ENCODE results near the gene KCNC4. TPM values are rescaled to one million over a fixed set of nuclear protein-coding genes. Genes with fewer than 3 reads are reported as not detected.

Gene KCNC4
- total RNA-seq = 1 to 10 TPM; 6.7 to 8.4 TPM

DNA sequence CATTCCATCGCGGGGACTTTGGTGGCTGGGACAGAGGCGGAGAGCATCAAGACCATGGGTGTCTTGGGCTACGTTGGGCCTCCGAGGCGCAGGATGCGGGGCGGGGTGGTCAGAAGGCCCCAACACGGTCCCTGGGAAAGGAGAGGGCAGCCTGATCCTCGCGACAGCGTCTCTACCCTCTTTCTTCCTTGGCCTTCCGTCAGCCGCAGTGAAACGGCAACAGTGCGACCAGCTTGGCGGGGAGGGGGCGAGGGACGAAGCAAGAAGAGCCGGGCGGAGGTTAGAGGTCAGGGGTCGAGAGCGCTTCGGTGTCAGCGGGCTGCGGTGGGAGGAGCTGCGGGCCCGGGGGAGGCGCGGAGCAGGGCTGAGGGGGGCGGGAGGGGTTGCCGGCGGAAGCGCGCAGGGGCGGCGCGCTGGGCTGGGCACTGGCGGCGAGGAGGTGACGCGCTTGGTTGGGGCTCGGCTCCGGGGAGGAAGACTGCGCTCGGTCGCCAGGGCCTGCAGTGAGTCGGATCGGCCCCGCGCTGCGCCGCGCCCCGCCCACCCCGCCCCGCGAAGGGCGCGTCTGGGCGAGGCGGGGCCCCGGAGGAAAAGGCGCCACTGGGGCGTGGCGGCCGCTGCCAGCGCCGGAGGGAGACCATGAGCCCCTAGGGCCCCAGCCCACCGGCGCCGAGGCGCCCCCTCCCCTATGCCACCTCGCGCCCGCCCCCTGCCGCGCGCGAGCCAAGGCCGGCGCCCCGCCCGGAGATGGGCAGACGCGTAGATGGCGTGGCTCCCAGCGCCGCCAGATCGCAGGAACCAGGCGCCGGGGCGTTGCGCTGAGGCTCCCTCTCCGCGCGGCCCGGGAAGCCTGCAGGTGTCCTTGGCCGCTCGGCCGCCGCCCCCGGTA is at the start of gene KCNC4:
Gene KCNC4 (plus strand): TSS at position 600 of the 889 bp plus-strand sequence. CDS start 1,186 bp downstream, outside the sequence.
- Histone ChIP-seq H3K27ac (peak within 1 kb of the TSS; percentile 62), H3K9me3 (no peaks in the 10 kb centered on the region), H3K27me3 (no peaks in the 10 kb centered on the region), H3K9ac (ENCODE audit: low read depth in 2 of 2, low read length in 2 of 2) (peak within 1 kb of the TSS; percentile 79 to 88), H3K36me3 (no peaks in the 10 kb centered on the region), H3K4me3 (peak within 1 kb of the TSS; percentile 80), H3K4me1 (no peaks in the 10 kb centered on the region)
- DNase-seq = peak; percentile 90
- no peak for TF ChIP-seq CTCF (IDR thresholded peaks at IDR 0.05)
- intact Hi-C loops (cut with DNase I) = loop anchor here (10.0 kb wide), 1 partner anchor 285 kb away; no protein-coding TSS in a partner anchor

- Histone ChIP-seq H3K36me3 (no peaks in the 10 kb centered on the region), H3K27me3 (no peaks in the 10 kb centered on the region), H3K4me1 (no peaks in the 10 kb centered on the region), H3K4me3 (no peak overlapping the region), H3K9ac (ENCODE audit: low read depth in 2 of 2, low read length in 2 of 2) (no peak overlapping the region), H3K27ac (no peak overlapping the region), H3K9me3 (no peaks in the 10 kb centered on the region)
- intact Hi-C loops (cut with DNase I) = no loop called here
- DNase-seq = no peak
- TF ChIP-seq CTCF (IDR thresholded peaks at IDR 0.05) = no peak
These were observed 49.5 kb upstream of the KCNC4 start for GRCh38 chr1:110160538-110161100.

GRCh38 chr1:110161165-110161564 is 48.9 kb upstream of the KCNC4 start:
- Histone ChIP-seq H3K4me1 (no peaks in the 10 kb centered on the region), H3K9ac (ENCODE audit: low read depth in 2 of 2, low read length in 2 of 2) (no peak overlapping the region), H3K36me3 (no peaks in the 10 kb centered on the region), H3K4me3 (no peak overlapping the region), H3K27me3 (no peaks in the 10 kb centered on the region), H3K9me3 (no peaks in the 10 kb centered on the region), H3K27ac (no peak overlapping the region)
- intact Hi-C loops (cut with DNase I) = no loop called here
- DNase-seq = no peak
- TF ChIP-seq CTCF (IDR thresholded peaks at IDR 0.05) = no peak

DNA sequence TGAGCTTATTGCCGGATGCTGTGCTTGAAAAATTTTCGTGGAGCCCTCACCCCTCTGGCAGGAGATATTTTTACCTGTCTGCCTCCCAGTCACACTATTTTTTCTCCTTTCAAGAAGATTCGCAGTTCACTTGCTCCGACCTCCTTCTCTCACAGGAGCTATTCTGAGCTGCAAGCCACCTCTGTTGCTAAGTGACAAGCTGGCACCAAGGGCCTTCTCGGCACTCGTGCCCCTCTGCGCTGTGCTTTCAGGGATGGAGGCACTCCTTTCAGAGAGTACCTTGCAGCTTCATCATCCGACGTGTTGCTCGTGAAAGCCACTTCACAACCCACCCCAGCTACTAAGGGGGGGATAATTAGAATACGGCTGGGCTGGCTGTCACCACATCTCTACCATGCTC is 48.3 kb upstream of the KCNC4 start:
- TF ChIP-seq CTCF (IDR thresholded peaks at IDR 0.05) = no peak
- H3K9me3 ChIP-seq = no peaks in the 10 kb centered on the region
- no peak overlapping the region for H3K4me3 ChIP-seq
- no peak for DNase-seq
- intact Hi-C loops (cut with DNase I) = no loop called here
- H3K9ac ChIP-seq (ENCODE audit: low read depth in 2 of 2, low read length in 2 of 2) = no peak overlapping the region
- no peak overlapping the region for H3K27ac ChIP-seq
- H3K27me3 ChIP-seq = no peaks in the 10 kb centered on the region
- no peaks in the 10 kb centered on the region for H3K4me1 ChIP-seq
- no peaks in the 10 kb centered on the region for H3K36me3 ChIP-seq

- no peak for TF ChIP-seq CTCF (IDR thresholded peaks at IDR 0.05)
- no peaks in the 10 kb centered on the region for H3K9me3 ChIP-seq
- intact Hi-C loops (cut with DNase I) = no loop called here
These were observed 46.5 kb upstream of the KCNC4 start for GRCh38 chr1:110163591-110163990.

More at GRCh38 chr1:110163591-110163990, 46.5 kb upstream of the KCNC4 start:
- Histone ChIP-seq H3K9ac (ENCODE audit: low read depth in 2 of 2, low read length in 2 of 2) (no peak overlapping the region), H3K4me1 (no peaks in the 10 kb centered on the region), H3K4me3 (no peak overlapping the region), H3K27ac (no peak overlapping the region), H3K36me3 (no peaks in the 10 kb centered on the region), H3K27me3 (no peaks in the 10 kb centered on the region)
- DNase-seq = no peak

All from colonic mucosa (tissue), 4 donors.